Parathyroid adenoma (tissue), 2 donors: ENCODE measurements around the gene PPM1F.

Source experiments
- H2AFZ ChIP-seq: fragments of 300-600 bp; sonication (generic); one replicate; pipeline ENCODE4 v1.7.0; 2017; ENCODE audit warnings: antibody characterized with exemption, mild to moderate bottlenecking
- H3K27ac ChIP-seq: fragments of 300-600 bp; sonication (generic); one replicate; pipeline ENCODE4 v1.7.0; 2017
- H3K27me3 ChIP-seq: fragments of 300-600 bp; sonication (generic); one replicate; pipeline ENCODE4 v1.7.0; 2017; ENCODE audit warnings: low read length; ENCODE audit not compliant: control insufficient read depth, insufficient read depth
- H3K36me3 ChIP-seq: fragments of 300-600 bp; sonication (generic); one replicate; pipeline ENCODE4 v1.7.0; 2017; ENCODE audit warnings: low read length; ENCODE audit not compliant: control insufficient read depth, insufficient read depth
- H3K4me1 ChIP-seq: fragments of 300-600 bp; sonication (generic); one replicate; pipeline ENCODE4 v1.7.0; 2017; ENCODE audit warnings: control low read depth
- H3K4me2 ChIP-seq: fragments of 300-600 bp; sonication (generic); one replicate; pipeline ENCODE4 v1.7.0; 2017; ENCODE audit warnings: low read length
- H3K4me3 ChIP-seq: fragments of 300-600 bp; sonication (generic); one replicate; pipeline ENCODE4 v1.7.0; 2017; ENCODE audit warnings: low read depth, low read length
- H3K79me2 ChIP-seq: fragments of 300-600 bp; sonication (generic); one replicate; pipeline ENCODE4 v1.7.0; 2017; ENCODE audit warnings: control low read depth
- H3K9ac ChIP-seq: fragments of 300-600 bp; sonication (generic); one replicate; pipeline ENCODE4 v1.7.0; 2017; ENCODE audit warnings: mild to moderate bottlenecking
- H3K9me3 ChIP-seq: fragments of 300-600 bp; sonication (generic); one replicate; pipeline ENCODE4 v1.7.0; 2017; ENCODE audit warnings: low read length; ENCODE audit not compliant: control insufficient read depth
- TF ChIP-seq, protein P1 (sequence below): fragments of 300-600 bp; sonication (generic); IDR thresholded peaks from one replicate; pipeline ENCODE4 v1.7.0; 2017; ENCODE audit warnings: antibody characterized with exemption, mild to moderate bottlenecking
- donor health status: primary hyperparathyroidism.

Gene PPM1F

GRCh38 chr22:21995660-21996059, 43.0 kb upstream of the PPM1F start:
- H3K4me1 ChIP-seq = no peaks in the 10 kb centered on the region
- no peak overlapping the region for H3K9ac ChIP-seq
- no peak overlapping the region for H2AFZ ChIP-seq
- H3K9me3 ChIP-seq = no peaks in the 10 kb centered on the region
- no peak overlapping the region for H3K4me3 ChIP-seq
- no peak overlapping the region for H3K4me2 ChIP-seq
- H3K27me3 ChIP-seq = no peaks in the 10 kb centered on the region
- H3K27ac ChIP-seq = no peak overlapping the region
- no peaks in the 10 kb centered on the region for H3K79me2 ChIP-seq
- TF ChIP-seq, protein P1, sequence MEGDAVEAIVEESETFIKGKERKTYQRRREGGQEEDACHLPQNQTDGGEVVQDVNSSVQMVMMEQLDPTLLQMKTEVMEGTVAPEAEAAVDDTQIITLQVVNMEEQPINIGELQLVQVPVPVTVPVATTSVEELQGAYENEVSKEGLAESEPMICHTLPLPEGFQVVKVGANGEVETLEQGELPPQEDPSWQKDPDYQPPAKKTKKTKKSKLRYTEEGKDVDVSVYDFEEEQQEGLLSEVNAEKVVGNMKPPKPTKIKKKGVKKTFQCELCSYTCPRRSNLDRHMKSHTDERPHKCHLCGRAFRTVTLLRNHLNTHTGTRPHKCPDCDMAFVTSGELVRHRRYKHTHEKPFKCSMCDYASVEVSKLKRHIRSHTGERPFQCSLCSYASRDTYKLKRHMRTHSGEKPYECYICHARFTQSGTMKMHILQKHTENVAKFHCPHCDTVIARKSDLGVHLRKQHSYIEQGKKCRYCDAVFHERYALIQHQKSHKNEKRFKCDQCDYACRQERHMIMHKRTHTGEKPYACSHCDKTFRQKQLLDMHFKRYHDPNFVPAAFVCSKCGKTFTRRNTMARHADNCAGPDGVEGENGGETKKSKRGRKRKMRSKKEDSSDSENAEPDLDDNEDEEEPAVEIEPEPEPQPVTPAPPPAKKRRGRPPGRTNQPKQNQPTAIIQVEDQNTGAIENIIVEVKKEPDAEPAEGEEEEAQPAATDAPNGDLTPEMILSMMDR = no peak
- H3K36me3 ChIP-seq = no peaks in the 10 kb centered on the region

DNA sequence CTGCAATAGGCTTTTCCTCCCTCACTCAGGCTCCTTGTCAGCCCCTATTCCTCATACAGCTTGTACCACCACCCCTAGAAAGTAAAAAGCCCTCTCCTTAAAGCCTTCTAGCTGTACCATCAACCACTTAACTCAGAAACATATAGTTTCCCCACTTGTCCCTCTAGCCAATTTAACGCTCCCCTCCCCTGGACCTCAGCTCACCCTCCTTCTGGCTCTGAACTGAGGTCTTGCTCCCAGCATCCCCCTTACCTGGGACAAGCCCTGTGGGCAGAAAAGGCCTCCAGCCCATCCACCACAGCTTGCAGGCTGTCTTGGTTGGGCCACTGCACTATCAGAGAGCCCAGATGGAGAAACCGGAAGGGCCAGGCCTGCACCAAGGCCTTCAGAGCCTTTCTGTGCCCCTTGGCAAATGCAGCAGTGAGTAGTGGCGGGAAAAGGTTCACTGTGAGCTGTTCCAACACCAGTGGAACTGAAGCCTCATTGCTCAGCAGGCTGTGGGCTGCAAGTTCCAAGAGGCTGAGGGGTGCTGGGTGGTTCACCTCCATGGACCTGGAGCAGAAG, 42.3 kb upstream of the PPM1F start:
- TF ChIP-seq, protein P1 = no peak
- no peak overlapping the region for H3K9ac ChIP-seq

DNA sequence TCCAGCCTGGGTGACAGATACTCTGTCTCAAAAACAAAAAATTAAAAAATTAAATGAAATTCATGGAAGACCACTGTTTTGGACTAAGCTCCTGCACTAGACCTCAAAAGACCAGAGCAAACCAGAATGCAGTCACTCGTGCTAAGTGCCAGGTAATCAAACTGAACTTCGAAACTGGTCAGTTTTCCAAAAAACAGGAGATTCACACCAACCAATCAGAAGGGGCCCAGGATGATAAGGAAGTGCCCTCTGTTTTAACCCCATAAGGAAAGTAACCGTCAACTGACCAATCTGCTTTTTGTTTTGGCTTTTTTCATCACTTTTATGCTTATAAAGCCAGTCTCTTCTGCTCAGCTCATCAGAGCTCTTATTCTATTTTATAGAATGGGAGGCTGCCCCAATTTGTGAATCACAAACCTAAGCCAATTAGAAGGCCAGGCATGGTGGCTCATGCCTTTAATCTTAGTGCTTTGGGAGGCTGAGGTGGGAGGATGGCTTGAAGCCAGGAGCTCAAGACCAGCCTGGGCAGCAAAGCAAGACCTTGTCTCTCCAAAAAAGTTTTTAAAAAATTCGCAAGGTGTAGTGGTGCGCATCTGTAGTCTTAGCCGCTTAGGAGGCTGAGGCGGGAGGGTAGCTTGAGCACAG, 40.1 kb upstream of the PPM1F start:
- Histone ChIP-seq H3K4me1 (no peaks in the 10 kb centered on the region), H3K36me3 (no peaks in the 10 kb centered on the region), H2AFZ (no peak overlapping the region), H3K27me3 (no peaks in the 10 kb centered on the region), H3K79me2 (no peaks in the 10 kb centered on the region), H3K4me2 (no peak overlapping the region), H3K4me3 (no peak overlapping the region), H3K9me3 (no peaks in the 10 kb centered on the region), H3K27ac (no peak overlapping the region), H3K9ac (no peak overlapping the region)
- TF ChIP-seq, protein P1 = no peak

More for the DNA sequence above, 42.3 kb upstream of the PPM1F start:
- H3K4me1 ChIP-seq = no peaks in the 10 kb centered on the region
- no peak overlapping the region for H2AFZ ChIP-seq
- H3K9me3 ChIP-seq = no peaks in the 10 kb centered on the region
- no peak overlapping the region for H3K27ac ChIP-seq
- no peak overlapping the region for H3K4me2 ChIP-seq
- no peaks in the 10 kb centered on the region for H3K79me2 ChIP-seq
- no peaks in the 10 kb centered on the region for H3K27me3 ChIP-seq
- no peaks in the 10 kb centered on the region for H3K36me3 ChIP-seq
- H3K4me3 ChIP-seq = no peak overlapping the region

GRCh38 chr22:21991774-21992173, 39.1 kb upstream of the PPM1F start:
- Histone ChIP-seq H3K4me1 (no peaks in the 10 kb centered on the region), H3K4me3 (no peak overlapping the region), H3K27ac (no peak overlapping the region), H3K27me3 (no peaks in the 10 kb centered on the region), H2AFZ (no peak overlapping the region), H3K9me3 (no peaks in the 10 kb centered on the region), H3K9ac (no peak overlapping the region), H3K4me2 (no peak overlapping the region), H3K36me3 (no peaks in the 10 kb centered on the region), H3K79me2 (no peaks in the 10 kb centered on the region)
- TF ChIP-seq, protein P1 = no peak

DNA sequence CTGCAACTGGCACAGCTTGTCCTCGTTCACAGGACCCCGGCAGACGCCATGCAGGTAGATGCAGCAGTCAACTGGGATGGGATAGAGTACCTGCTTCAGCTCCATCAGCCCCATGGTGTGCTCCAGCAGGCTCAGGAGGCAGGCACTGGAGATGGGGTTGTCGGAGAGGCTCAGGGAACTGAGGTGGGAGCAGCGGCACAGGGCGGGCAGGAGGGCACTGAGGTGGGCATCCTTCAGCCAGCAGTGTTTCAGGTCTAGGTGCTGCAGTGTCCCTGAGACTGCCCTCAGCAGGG, 38.6 kb upstream of the PPM1F start:
- Histone ChIP-seq H3K4me2 (no peak overlapping the region), H3K4me1 (no peaks in the 10 kb centered on the region), H3K4me3 (no peak overlapping the region), H3K27me3 (no peaks in the 10 kb centered on the region), H2AFZ (no peak overlapping the region), H3K9ac (no peak overlapping the region), H3K27ac (no peak overlapping the region), H3K36me3 (no peaks in the 10 kb centered on the region), H3K79me2 (no peaks in the 10 kb centered on the region), H3K9me3 (no peaks in the 10 kb centered on the region)
- TF ChIP-seq, protein P1 = no peak
